PC-3 (cell line): Measurements from ENCODE around the gene SIT1. TPM values are rescaled to one million over a fixed set of nuclear protein-coding genes. Genes with fewer than 3 reads are reported as not detected.
"Not testable (repeated sequence)": the region's sequence is repeated elsewhere in the genome, so short reads cannot be mapped to it uniquely, and the experiment has no call there.

Source experiments
- ATAC-seq: fragments of 200-7000 bp; cut with Tn5 transposase; 2 replicates; pipeline ENCODE4 v1.9.1; 2020; ENCODE audit warnings: mild to moderate bottlenecking, moderate library complexity
- BruUV-seq: library from RNA; stranded (reverse); fragments of 400-500 nt; replicated peaks from 2 replicates; lab custom pipeline; 2021; lab: Mats Ljungman, UMichigan
- CTCF ChIA-PET: fragments of 300-600 bp; sonication (Branson Sonifier 250); formaldehyde crosslinking; loops from one replicate; lab custom pipeline; 2022; ENCODE audit warnings: antibody characterized with exemption; lab: Charles Lee
- POLR2A ChIA-PET: fragments of 300-600 bp; sonication (Branson Sonifier 250); formaldehyde crosslinking; loops from one replicate; lab custom pipeline; 2022; ENCODE audit warnings: antibody characterized with exemption; ENCODE audit not compliant: unreplicated experiment; lab: Charles Lee
- DNase-seq: peaks from one replicate; pipeline ENCODE4 v3.0.0-alpha.2; 2015
- H2AFZ ChIP-seq: fragments of 300-600 bp; sonication (generic); 2 replicates; pipeline ENCODE4 v1.6.0; 2016; ENCODE audit warnings: antibody characterized with exemption, low read length
- H3F3A ChIP-seq: fragments of 300-600 bp; sonication (generic); one replicate; pipeline ENCODE4 v1.6.0; 2017; ENCODE audit warnings: antibody characterized with exemption, low read length, control low read depth, mild to moderate bottlenecking; ENCODE audit not compliant: unreplicated experiment
- H3K27ac ChIP-seq: fragments of 300-600 bp; sonication (generic); 2 replicates; pipeline ENCODE4 v1.5.1; 2016; ENCODE audit warnings: mild to moderate bottlenecking, low read length
- H3K27me3 ChIP-seq: fragments of 300-600 bp; sonication (generic); 2 replicates; pipeline ENCODE4 v1.6.1; 2016; ENCODE audit warnings: low read length, mixed read lengths
- H3K36me3 ChIP-seq: fragments of 300-600 bp; sonication (generic); 2 replicates; pipeline ENCODE4 v1.6.1; 2016; ENCODE audit warnings: low read depth, mixed run types, low read length, mixed read lengths
- H3K4me1 ChIP-seq: fragments of 300-600 bp; sonication (generic); 2 replicates; pipeline ENCODE4 v1.5.1; 2016; ENCODE audit warnings: low read length; ENCODE audit not compliant: insufficient read depth
- H3K4me2 ChIP-seq: fragments of 300-600 bp; sonication (generic); 2 replicates; pipeline ENCODE4 v1.6.0; 2016; ENCODE audit warnings: low read length
- H3K4me3 ChIP-seq: fragments of 300-600 bp; sonication (generic); 2 replicates; pipeline ENCODE4 v1.5.1; 2016; ENCODE audit warnings: mild to moderate bottlenecking, low read length, mixed read lengths
- H3K79me2 ChIP-seq: fragments of 300-600 bp; sonication (generic); 2 replicates; pipeline ENCODE4 v1.6.1; 2017; ENCODE audit warnings: low read length, mixed read lengths
- H3K9ac ChIP-seq: fragments of 300-600 bp; sonication (generic); 2 replicates; pipeline ENCODE4 v1.6.0; 2016; ENCODE audit warnings: mild to moderate bottlenecking, low read length
- H3K9me2 ChIP-seq: fragments of 300-600 bp; sonication (generic); replicated peaks from 2 replicates; pipeline ENCODE4 v1.6.1; 2016; ENCODE audit warnings: mixed run types, low read length, mixed read lengths
- H3K9me3 ChIP-seq: fragments of 300-600 bp; sonication (generic); 2 replicates; pipeline ENCODE4 v1.6.1; 2016; ENCODE audit warnings: low read length, mixed read lengths
- H4K20me1 ChIP-seq: fragments of 300-600 bp; sonication (generic); 2 replicates; pipeline ENCODE4 v1.6.1; 2016; ENCODE audit warnings: low read length, mixed read lengths
- EZH2 ChIP-seq: fragments of 300-600 bp; sonication (generic); IDR thresholded peaks from one replicate; pipeline ENCODE4 v1.6.1; 2017; ENCODE audit warnings: antibody characterized with exemption, mild to moderate bottlenecking, low read length; ENCODE audit not compliant: unreplicated experiment
- EZH2phosphoT487 ChIP-seq: fragments of 300-600 bp; sonication (generic); IDR thresholded peaks from 2 replicates; pipeline ENCODE4 v1.6.1; 2018; ENCODE audit warnings: mild to moderate bottlenecking, antibody characterized with exemption, low read length, borderline replicate concordance
- intact Hi-C: fragments of 100-400 bp; cut with micrococcal nuclease; formaldehyde crosslinking; loops from 2 replicates; pipeline ENCODE4 v1.9.0; 2023
- total RNA-seq: library from RNA; depleted of rRNA; stranded (reverse); fragments of >200 nt; gene quantifications from 2 replicates; pipeline ENCODE4 v1.2.3, GENCODE V29; 2014
- TF ChIP-seq, protein P1 (sequence below): fragments of 300-600 bp; sonication (generic); conservative IDR thresholded peaks from 2 replicates; pipeline ENCODE4 v1.5.1; 2017; ENCODE audit warnings: antibody characterized with exemption, low read depth, mild to moderate bottlenecking, low read length

Gene SIT1
- total RNA-seq, 1 experiment from 2014 or later = not detected

DNA sequence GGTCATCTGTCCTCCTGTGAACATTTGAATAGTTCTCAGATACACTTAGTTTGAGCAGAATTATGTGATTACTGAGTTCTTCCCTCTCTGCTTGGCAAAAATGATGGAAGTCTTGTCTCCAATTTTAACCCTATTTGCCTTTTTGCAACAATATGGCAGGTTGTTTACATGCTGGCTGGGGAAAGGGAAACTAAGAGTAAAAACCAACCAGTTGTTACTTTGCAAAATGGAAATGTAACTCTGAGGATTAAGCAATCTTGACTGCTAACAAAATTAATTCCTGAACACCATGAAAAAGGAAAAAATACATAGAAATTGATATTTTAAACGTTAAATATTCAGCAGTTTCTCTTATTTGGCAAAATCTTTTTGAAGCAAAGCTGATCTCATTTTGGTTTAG is 11.1 kb downstream of the SIT1 start:
- no peaks in the 10 kb centered on the region for H3K36me3 ChIP-seq
- ChIA-PET CTCF (no interaction called here), POLR2A (no interaction called here)
- no peaks in the 10 kb centered on the region for H3K9me3 ChIP-seq
- H3K27me3 ChIP-seq = no peaks in the 10 kb centered on the region
- no peak overlapping the region for H3K4me3 ChIP-seq
- no peak overlapping the region for H3K27ac ChIP-seq
- intact Hi-C loops = no loop called here
- no peaks in the 10 kb centered on the region for H4K20me1 ChIP-seq
- DNase-seq = no peak
- no peak overlapping the region for H3K9ac ChIP-seq
- H3K79me2 ChIP-seq = no peaks in the 10 kb centered on the region
- ATAC-seq = no peak
- no peaks in the 10 kb centered on the region for H3K4me1 ChIP-seq
- H2AFZ ChIP-seq = no peak overlapping the region
- no peaks in the 10 kb centered on the region for H3K9me2 ChIP-seq
- no peaks in the 10 kb centered on the region for H3F3A ChIP-seq
- no TSS peak for BruUV-seq
- no peak for TF ChIP-seq EZH2
- TF ChIP-seq, protein P1, sequence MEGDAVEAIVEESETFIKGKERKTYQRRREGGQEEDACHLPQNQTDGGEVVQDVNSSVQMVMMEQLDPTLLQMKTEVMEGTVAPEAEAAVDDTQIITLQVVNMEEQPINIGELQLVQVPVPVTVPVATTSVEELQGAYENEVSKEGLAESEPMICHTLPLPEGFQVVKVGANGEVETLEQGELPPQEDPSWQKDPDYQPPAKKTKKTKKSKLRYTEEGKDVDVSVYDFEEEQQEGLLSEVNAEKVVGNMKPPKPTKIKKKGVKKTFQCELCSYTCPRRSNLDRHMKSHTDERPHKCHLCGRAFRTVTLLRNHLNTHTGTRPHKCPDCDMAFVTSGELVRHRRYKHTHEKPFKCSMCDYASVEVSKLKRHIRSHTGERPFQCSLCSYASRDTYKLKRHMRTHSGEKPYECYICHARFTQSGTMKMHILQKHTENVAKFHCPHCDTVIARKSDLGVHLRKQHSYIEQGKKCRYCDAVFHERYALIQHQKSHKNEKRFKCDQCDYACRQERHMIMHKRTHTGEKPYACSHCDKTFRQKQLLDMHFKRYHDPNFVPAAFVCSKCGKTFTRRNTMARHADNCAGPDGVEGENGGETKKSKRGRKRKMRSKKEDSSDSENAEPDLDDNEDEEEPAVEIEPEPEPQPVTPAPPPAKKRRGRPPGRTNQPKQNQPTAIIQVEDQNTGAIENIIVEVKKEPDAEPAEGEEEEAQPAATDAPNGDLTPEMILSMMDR = no peak
- no peak for TF ChIP-seq EZH2phosphoT487
- H3K4me2 ChIP-seq = no peak overlapping the region

DNA sequence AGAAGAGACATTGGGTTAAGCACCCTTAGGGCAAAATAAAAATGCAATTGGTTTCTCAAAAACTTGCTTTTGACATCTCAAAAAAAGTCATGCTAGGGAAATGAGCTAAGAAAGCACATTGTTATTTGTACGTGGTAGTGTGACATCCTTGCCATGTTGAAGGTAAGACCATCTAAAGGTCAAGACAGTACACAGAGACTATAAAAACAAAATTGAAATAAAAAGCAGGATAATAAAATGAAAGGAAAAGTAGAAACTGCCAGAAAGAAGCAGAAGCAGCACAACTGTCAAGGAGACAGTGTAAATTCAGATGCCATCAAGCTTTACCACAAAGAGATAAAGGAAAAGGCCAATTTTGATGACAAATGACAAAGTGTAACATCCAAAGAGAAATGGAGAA is 11.5 kb downstream of the SIT1 start:
- H3K4me2 ChIP-seq, intact Hi-C loops, H3K27me3 ChIP-seq, H3K27ac ChIP-seq, H4K20me1 ChIP-seq, POLR2A ChIA-PET, H3K4me3 ChIP-seq, H3K9me3 ChIP-seq, BruUV-seq, H3K9me2 ChIP-seq, H3K9ac ChIP-seq, H3K4me1 ChIP-seq, DNase-seq, H3K36me3 ChIP-seq, H2AFZ ChIP-seq, H3F3A ChIP-seq, H3K79me2 ChIP-seq, ATAC-seq, CTCF ChIA-PET: not testable (repeated sequence)

DNA sequence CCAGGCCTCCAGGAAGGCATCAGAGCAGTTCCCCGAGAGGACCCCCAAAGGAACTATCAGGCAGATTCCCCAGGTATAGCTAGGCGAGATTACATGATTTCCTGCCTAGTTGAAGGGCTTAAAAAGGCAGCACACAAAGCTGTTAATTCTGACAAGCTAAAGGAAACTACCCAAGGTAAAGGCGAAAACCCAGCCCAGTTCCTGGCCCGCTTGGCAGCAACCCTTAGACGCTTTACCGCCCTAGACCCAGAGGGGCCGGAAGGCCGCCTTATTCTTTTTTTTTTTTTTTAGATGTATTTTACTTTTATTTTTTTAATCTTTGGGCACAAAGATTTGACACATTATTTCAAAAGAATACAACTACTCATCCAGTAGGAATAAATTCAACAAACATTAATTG is 12.0 kb downstream of the SIT1 start:
- CTCF ChIA-PET, BruUV-seq, intact Hi-C loops: not testable (repeated sequence)

DNA sequence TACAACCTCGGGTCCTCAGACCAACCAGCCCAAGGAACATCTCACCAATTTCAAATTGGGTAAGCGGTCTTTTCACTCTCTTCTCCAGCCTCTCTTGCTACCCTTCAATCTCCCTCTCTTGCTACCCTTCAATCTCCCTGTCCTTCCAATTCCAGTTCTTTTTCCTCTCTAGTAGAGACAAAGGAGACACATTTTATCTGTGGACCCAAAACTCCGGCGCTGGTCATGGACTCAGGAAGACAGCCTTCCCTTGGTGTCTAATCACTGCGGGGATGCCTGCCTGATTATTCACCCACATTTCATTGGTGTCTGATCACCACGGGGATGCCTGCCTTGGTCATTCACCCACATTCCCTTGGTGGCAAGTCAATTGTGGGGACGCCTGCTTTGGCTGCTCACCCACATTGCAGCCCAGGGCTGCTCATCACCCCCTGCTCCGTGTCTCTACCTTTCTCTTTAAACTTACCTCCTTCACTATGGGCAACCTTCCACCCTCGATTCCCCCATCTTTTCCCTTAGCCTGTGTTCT is 13.2 kb downstream of the SIT1 start:
- H3K9me2 ChIP-seq, BruUV-seq, H3K4me3 ChIP-seq, H2AFZ ChIP-seq, H3K27ac ChIP-seq, H3K36me3 ChIP-seq, H3K4me2 ChIP-seq, H3K9me3 ChIP-seq, H3K79me2 ChIP-seq, H3F3A ChIP-seq, CTCF ChIA-PET, POLR2A ChIA-PET, DNase-seq, H3K4me1 ChIP-seq, ATAC-seq, intact Hi-C loops, H3K9ac ChIP-seq, H4K20me1 ChIP-seq, H3K27me3 ChIP-seq: not testable (repeated sequence)

More for the DNA sequence above, 12.0 kb downstream of the SIT1 start:
- H3K36me3 ChIP-seq, POLR2A ChIA-PET, H3F3A ChIP-seq, DNase-seq, H3K4me3 ChIP-seq, H3K9ac ChIP-seq, H3K27ac ChIP-seq, H3K4me2 ChIP-seq, H3K27me3 ChIP-seq, H3K4me1 ChIP-seq, H3K79me2 ChIP-seq, H4K20me1 ChIP-seq, ATAC-seq, H2AFZ ChIP-seq, H3K9me3 ChIP-seq, H3K9me2 ChIP-seq: not testable (repeated sequence)

DNA sequence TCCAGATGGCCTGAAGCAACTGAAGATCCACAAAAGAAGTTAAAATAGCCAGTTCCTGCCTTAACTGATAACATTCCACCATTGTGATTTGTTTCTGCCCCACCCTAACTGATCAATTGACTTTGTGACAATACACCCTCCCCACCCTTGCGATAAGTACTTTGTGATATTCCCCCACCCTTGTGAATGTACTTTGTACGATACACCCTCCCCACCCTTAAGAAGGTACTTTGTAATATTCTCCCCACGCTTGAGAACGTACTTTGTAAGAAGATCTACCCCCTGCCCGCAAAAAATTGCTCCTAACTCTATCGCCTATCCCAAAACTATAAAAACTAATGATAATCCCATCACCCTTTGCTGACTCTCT is 13.9 kb downstream of the SIT1 start:
- CTCF ChIA-PET, intact Hi-C loops, ATAC-seq: not testable (repeated sequence)

More for the DNA sequence above, 13.9 kb downstream of the SIT1 start:
- H3K9me2 ChIP-seq, H3K36me3 ChIP-seq, H3F3A ChIP-seq, DNase-seq, H4K20me1 ChIP-seq, H3K27ac ChIP-seq, BruUV-seq, H3K4me3 ChIP-seq, POLR2A ChIA-PET, H3K4me1 ChIP-seq, H2AFZ ChIP-seq, H3K9ac ChIP-seq, H3K4me2 ChIP-seq, H3K27me3 ChIP-seq, H3K9me3 ChIP-seq, H3K79me2 ChIP-seq: not testable (repeated sequence)
